ENCODE results near the gene JMJD4. TPM values are rescaled to one million over a fixed set of nuclear protein-coding genes. Genes with fewer than 3 reads are reported as not detected.

JMJD4 gene
- total RNA-seq, 1 experiment from 2014 or later = 14.3 TPM

DNA sequence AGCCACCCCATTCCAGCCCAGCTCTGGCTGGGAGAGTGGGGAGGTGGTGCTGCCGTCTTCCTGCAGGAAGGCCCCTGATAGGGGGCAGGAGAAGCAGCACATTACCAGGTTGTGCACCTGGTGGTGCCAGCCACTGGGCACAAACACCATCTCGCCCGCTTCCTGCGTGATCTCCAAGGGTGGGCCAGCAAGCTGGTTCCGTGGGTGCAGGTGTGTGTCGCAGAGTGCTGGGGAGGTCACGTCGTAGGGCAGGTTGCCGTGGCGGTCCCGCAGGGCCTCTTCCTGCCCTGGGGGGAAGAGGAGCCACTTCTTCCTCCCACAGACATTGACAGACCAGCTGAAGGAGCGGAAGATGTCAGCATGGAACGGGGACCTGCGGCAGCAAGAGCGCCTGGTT is 1.8 kb downstream of the JMJD4 start:
- Histone ChIP-seq H4K20me1 (ENCODE audit: insufficient read depth) (no peaks in the 10 kb centered on the region), H3K4me2 (ENCODE audit: low read length) (peak overlapping the region; percentile 90), H3K4me3 (replicated peaks in 1 of 2; ENCODE audit: low read depth in 1 of 2, low read length in 2 of 2) (no peak overlapping the region), H3K36me3 (ENCODE audit: control insufficient read depth in 1 of 2, insufficient read depth in 2 of 2, low read length in 2 of 2) (peaks cover 3 to 16% of the 10 kb centered on the region in 2 experiments; a peak in 3 of 4 replicates), H3K9me2 (ENCODE audit: insufficient read depth) (no peaks in the 10 kb centered on the region), H3K4me1 (ENCODE audit: control insufficient read depth in 1 of 2, insufficient read depth in 2 of 2, low read length in 2 of 2) (peaks cover 11 to 40% of the 10 kb centered on the region in 2 experiments), H2AFZ (ENCODE audit: low read depth, low read length, poor library complexity, severe bottlenecking) (no peak overlapping the region), H3K9me3 (ENCODE audit: control insufficient read depth in 1 of 2, insufficient read depth in 1 of 2, low read depth in 1 of 2, low read length in 2 of 2) (no peaks in the 10 kb centered on the region), H3K27ac (ENCODE audit: low read depth, low read length) (no peak overlapping the region; the same call in 1 of the 2 replicates), H3K9ac (ENCODE audit: low read length) (no peak overlapping the region), H3K79me2 (ENCODE audit: insufficient read depth, low read length) (peaks cover 55% of the 10 kb centered on the region), H3K27me3 (ENCODE audit: insufficient read depth, low read length) (no peaks in the 10 kb centered on the region)
- ChIA-PET CTCF (no interaction called here), POLR2A (no interaction called here), RAD21 (ENCODE audit: low non-redundant PET in 1 of 2, low total read pairs in 2 of 2, uncharacterized antibody in 2 of 2, unreplicated experiment in 2 of 2) (no interaction called here)
- no TSS peak for BruUV-seq (replicated peaks)
- DNase-seq (ENCODE audit: low read depth, low spot score) (no peak), ATAC-seq (no peak)
- TF ChIP-seq POLR2AphosphoS5 (IDR thresholded peaks at IDR 0.05; ENCODE audit: low read depth, low read length) (no peak), RAD21 (IDR thresholded peaks at IDR 0.05; ENCODE audit: low read depth) (no peak), ZNF274 (IDR thresholded peaks at IDR 0.05; ENCODE audit: low read depth, low read length) (no peak), SIN3A (IDR thresholded peaks at IDR 0.05; ENCODE audit: low read depth) (no peak), EZH2phosphoT487 (IDR thresholded peaks at IDR 0.05; ENCODE audit: borderline replicate concordance) (no peak), YY1 (IDR thresholded peaks at IDR 0.05; ENCODE audit: extremely low read depth, insufficient replicate concordance, low read depth, low read length) (no peak), POLR2A (IDR thresholded peaks at IDR 0.05; ENCODE audit: borderline replicate concordance, extremely low read depth, insufficient read depth, insufficient read length) (no peak), SRF (IDR thresholded peaks at IDR 0.05; ENCODE audit: low read depth) (no peak), ELF1 (IDR thresholded peaks at IDR 0.05; ENCODE audit: borderline replicate concordance, low read depth) (no peak), JUND (IDR thresholded peaks at IDR 0.05) (no peak)
- TF ChIP-seq, protein P1, sequence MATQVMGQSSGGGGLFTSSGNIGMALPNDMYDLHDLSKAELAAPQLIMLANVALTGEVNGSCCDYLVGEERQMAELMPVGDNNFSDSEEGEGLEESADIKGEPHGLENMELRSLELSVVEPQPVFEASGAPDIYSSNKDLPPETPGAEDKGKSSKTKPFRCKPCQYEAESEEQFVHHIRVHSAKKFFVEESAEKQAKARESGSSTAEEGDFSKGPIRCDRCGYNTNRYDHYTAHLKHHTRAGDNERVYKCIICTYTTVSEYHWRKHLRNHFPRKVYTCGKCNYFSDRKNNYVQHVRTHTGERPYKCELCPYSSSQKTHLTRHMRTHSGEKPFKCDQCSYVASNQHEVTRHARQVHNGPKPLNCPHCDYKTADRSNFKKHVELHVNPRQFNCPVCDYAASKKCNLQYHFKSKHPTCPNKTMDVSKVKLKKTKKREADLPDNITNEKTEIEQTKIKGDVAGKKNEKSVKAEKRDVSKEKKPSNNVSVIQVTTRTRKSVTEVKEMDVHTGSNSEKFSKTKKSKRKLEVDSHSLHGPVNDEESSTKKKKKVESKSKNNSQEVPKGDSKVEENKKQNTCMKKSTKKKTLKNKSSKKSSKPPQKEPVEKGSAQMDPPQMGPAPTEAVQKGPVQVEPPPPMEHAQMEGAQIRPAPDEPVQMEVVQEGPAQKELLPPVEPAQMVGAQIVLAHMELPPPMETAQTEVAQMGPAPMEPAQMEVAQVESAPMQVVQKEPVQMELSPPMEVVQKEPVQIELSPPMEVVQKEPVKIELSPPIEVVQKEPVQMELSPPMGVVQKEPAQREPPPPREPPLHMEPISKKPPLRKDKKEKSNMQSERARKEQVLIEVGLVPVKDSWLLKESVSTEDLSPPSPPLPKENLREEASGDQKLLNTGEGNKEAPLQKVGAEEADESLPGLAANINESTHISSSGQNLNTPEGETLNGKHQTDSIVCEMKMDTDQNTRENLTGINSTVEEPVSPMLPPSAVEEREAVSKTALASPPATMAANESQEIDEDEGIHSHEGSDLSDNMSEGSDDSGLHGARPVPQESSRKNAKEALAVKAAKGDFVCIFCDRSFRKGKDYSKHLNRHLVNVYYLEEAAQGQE (IDR thresholded peaks at IDR 0.05; ENCODE audit: low read depth) = no peak
- intact Hi-C loops (cut with micrococcal nuclease) = no loop called here
